Retinal pigment epithelial cell (primary cell): ENCODE measurements around the gene MUSTN1.

Experiments used
- DNase-seq: peaks from one replicate; pipeline ENCODE4 v3.0.0-alpha.2; 2010; ENCODE audit warnings: low read depth
- H3K4me3 ChIP-seq: 2 replicates; pipeline ENCODE4 v1.5.1; 2011; ENCODE audit warnings: mild to moderate bottlenecking, low read length, control low read depth, moderate library complexity
- CTCF ChIP-seq: conservative IDR thresholded peaks from 2 replicates; pipeline ENCODE4 v1.5.1; 2011; ENCODE audit warnings: low read depth, low read length, control low read depth, inconsistent platforms

MUSTN1 gene

GRCh38 chr3:52783211-52783555 is 51.6 kb downstream of the MUSTN1 start:
- no peak overlapping the region for H3K4me3 ChIP-seq
- TF ChIP-seq CTCF, result no peak
- DNase-seq, result no peak
